Colonic mucosa (tissue), 4 donors: ENCODE measurements around the gene FOSL1. TPM values are rescaled to one million over a fixed set of nuclear protein-coding genes. Genes with fewer than 3 reads are reported as not detected.

ENCODE experiments used
- DNase-seq: peaks from one replicate; pipeline ENCODE4 v3.0.0-alpha.2; 2020
- H3K27ac ChIP-seq: fragments of 200-600 bp; one replicate; pipeline ENCODE4 v1.8.0; 2021
- H3K27me3 ChIP-seq: fragments of 200-600 bp; one replicate; pipeline ENCODE4 v1.8.0; 2021
- H3K36me3 ChIP-seq: fragments of 200-600 bp; one replicate; pipeline ENCODE4 v1.8.0; 2021
- H3K4me1 ChIP-seq: fragments of 200-600 bp; one replicate; pipeline ENCODE4 v1.8.0; 2021; ENCODE audit warnings: mild to moderate bottlenecking
- H3K4me3 ChIP-seq: fragments of 200-600 bp; one replicate; pipeline ENCODE4 v1.8.0; 2021
- H3K9ac ChIP-seq, 2 donors: one replicate each; pipeline ENCODE4 v1.7.0; 2013; ENCODE audit warnings: control low read depth in 2 of 2, low read depth in 2 of 2, low read length in 2 of 2
- H3K9me3 ChIP-seq: fragments of 200-600 bp; one replicate; pipeline ENCODE4 v1.8.0; 2021
- intact Hi-C: fragments of 100-400 bp; cut with DNase I; formaldehyde crosslinking; loops from one replicate; pipeline ENCODE4 v1.14.1; 2022
- total RNA-seq, 2 donors: library from RNA; stranded (reverse); fragmentation: NEBNext Ultra II Directional in 1 of 2; extraction: Animal tissue kit (Norgen Biotek cat#: 25700) in 1 of 2; gene quantifications; one replicate each; pipeline ENCODE4 v1.2.1, GENCODE V29; 2021
- TF ChIP-seq, protein P1 (sequence below): fragments of 200-600 bp; IDR thresholded peaks from one replicate; pipeline ENCODE4 v1.8.0; 2022; ENCODE audit warnings: antibody characterized with exemption, mild to moderate bottlenecking
- donor health status: healthy.
- donor health status: DM: no; HTN: no; CAD: no.
- donor health status: DM: no; HTN: no; CAD: no.

The FOSL1 gene
- total RNA-seq, 2 donors from 2014 or later = 0.84 to 4.2 TPM

DNA sequence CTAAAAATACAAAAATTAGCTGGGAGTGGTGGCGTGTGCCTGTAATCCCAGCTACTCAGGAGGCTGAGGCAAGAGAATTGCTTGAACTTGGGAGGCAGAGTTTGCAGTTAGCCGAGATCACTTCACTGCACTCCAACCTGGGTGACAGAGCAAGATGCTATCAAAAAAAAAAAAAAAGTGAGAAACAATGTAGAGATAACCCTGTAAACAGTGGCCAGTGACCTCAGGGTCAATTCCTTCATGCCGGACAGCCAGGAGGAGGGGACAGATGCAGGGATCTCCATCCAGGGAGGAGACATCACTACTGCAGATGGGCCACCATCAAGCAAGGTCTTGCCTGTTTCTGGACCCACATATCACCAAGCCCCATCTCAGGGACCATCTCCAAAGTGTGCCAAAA is 52.4 kb downstream of the FOSL1 start:
- Histone ChIP-seq H3K27me3 (no peaks in the 10 kb centered on the region), H3K27ac (no peak overlapping the region), H3K9ac (no peak overlapping the region), H3K4me3 (no peak overlapping the region), H3K9me3 (no peaks in the 10 kb centered on the region), H3K4me1 (peaks cover 4% of the 10 kb centered on the region), H3K36me3 (peaks cover 4% of the 10 kb centered on the region)
- intact Hi-C loops = no loop called here
- TF ChIP-seq, protein P1, sequence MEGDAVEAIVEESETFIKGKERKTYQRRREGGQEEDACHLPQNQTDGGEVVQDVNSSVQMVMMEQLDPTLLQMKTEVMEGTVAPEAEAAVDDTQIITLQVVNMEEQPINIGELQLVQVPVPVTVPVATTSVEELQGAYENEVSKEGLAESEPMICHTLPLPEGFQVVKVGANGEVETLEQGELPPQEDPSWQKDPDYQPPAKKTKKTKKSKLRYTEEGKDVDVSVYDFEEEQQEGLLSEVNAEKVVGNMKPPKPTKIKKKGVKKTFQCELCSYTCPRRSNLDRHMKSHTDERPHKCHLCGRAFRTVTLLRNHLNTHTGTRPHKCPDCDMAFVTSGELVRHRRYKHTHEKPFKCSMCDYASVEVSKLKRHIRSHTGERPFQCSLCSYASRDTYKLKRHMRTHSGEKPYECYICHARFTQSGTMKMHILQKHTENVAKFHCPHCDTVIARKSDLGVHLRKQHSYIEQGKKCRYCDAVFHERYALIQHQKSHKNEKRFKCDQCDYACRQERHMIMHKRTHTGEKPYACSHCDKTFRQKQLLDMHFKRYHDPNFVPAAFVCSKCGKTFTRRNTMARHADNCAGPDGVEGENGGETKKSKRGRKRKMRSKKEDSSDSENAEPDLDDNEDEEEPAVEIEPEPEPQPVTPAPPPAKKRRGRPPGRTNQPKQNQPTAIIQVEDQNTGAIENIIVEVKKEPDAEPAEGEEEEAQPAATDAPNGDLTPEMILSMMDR = no peak
- no peak for DNase-seq

GRCh38 chr11:65844231-65844872 is 55.8 kb downstream of the FOSL1 start:
- H3K9me3 ChIP-seq = no peaks in the 10 kb centered on the region
- H3K27ac ChIP-seq = peak overlapping the region; percentile 41
- DNase-seq = peak; percentile 58
- no peak overlapping the region for H3K9ac ChIP-seq
- H3K4me3 ChIP-seq = no peak overlapping the region
- no peaks in the 10 kb centered on the region for H3K36me3 ChIP-seq
- H3K27me3 ChIP-seq = no peaks in the 10 kb centered on the region
- intact Hi-C loops = no loop called here
- H3K4me1 ChIP-seq = no peaks in the 10 kb centered on the region
- TF ChIP-seq, protein P1 = no peak

DNA sequence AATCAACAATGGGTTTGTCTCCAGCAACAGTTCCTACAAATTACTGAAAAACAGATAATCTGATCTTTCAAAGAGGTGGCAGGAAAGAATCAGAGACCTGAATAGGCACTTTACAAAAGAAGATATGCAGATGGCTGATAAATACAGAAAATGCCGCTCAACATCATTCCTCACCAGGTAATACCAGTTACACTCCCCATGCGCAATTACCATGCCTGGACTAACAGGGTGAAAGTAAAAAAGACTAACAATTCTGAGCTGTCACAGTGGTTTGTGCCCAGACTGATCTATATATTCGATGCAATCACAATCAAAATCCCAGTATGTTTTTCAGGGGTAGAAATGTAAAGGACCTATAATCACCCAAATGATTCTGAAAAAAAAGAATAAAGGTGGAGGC is 56.4 kb downstream of the FOSL1 start:
- TF ChIP-seq, protein P1 = no peak
- no peak overlapping the region for H3K27ac ChIP-seq
- no peaks in the 10 kb centered on the region for H3K4me1 ChIP-seq
- intact Hi-C loops = no loop called here
- H3K4me3 ChIP-seq = no peak overlapping the region
- no peak for DNase-seq
- no peak overlapping the region for H3K9ac ChIP-seq
- H3K27me3 ChIP-seq = no peaks in the 10 kb centered on the region
- H3K9me3 ChIP-seq = no peaks in the 10 kb centered on the region
- H3K36me3 ChIP-seq = no peaks in the 10 kb centered on the region

GRCh38 chr11:65842144-65842543 is 58.0 kb downstream of the FOSL1 start:
- H3K9me3 ChIP-seq = no peaks in the 10 kb centered on the region
- intact Hi-C loops = no loop called here
- no peak overlapping the region for H3K27ac ChIP-seq
- no peak for DNase-seq
- H3K27me3 ChIP-seq = no peaks in the 10 kb centered on the region
- TF ChIP-seq, protein P1 = no peak
- H3K4me3 ChIP-seq = no peak overlapping the region
- H3K4me1 ChIP-seq = no peaks in the 10 kb centered on the region
- H3K36me3 ChIP-seq = no peaks in the 10 kb centered on the region
- no peak overlapping the region for H3K9ac ChIP-seq

Other genes starting within 250 kb of the FOSL1 start
- 10 to 100 TPM; 58.7 to 68.3 TPM for gene RELA, start 237.5 kb downstream of the FOSL1 start, total RNA-seq
- 10 to 100 TPM; 65.3 to 83.4 TPM for gene KAT5, start 188.1 kb downstream of the FOSL1 start, total RNA-seq
- 10 to 100 TPM; 26.1 to 58.1 TPM for gene RNASEH2C, start 179.6 kb downstream of the FOSL1 start, total RNA-seq
- gene AP5B1, start 119.4 kb downstream of the FOSL1 start, total RNA-seq = 10 to 100 TPM; 17.6 to 20.1 TPM
- 10 to 100 TPM; 29.0 to 32.9 TPM for gene OVOL1, start 113.3 kb downstream of the FOSL1 start, total RNA-seq
- gene SNX32, start 66.4 kb downstream of the FOSL1 start, total RNA-seq = 1 to 10 TPM; 1.6 to 1.9 TPM
- 1,000 to 10,000 TPM; 1,832 to 1,932 TPM for gene CFL1, start 42.2 kb downstream of the FOSL1 start, total RNA-seq
- gene MUS81, start 40.0 kb downstream of the FOSL1 start, total RNA-seq = 10 to 100 TPM; 47.2 to 62.5 TPM
- 10 to 100 TPM in 1 of 2 donors, 1 to 10 TPM in 1; 9.6 to 22.5 TPM for gene EFEMP2, start 27.6 kb downstream of the FOSL1 start, total RNA-seq
- gene CTSW, start 20.6 kb downstream of the FOSL1 start, total RNA-seq = 1 to 10 TPM; 1.2 TPM
- gene FIBP, start 11.9 kb downstream of the FOSL1 start, total RNA-seq = 10 to 100 TPM; 41.9 to 53.5 TPM
- gene CCDC85B, start 9.7 kb downstream of the FOSL1 start, total RNA-seq = 10 to 100 TPM; 11.2 to 16.3 TPM
- 10 to 100 TPM; 26.6 to 29.0 TPM for gene C11orf68, start 18.7 kb upstream of the FOSL1 start, total RNA-seq
- gene DRAP1, start 19.0 kb upstream of the FOSL1 start, total RNA-seq = 10 to 100 TPM; 53.4 to 91.5 TPM
- not detected for gene TSGA10IP, start 45.1 kb upstream of the FOSL1 start, total RNA-seq
- gene SART1, start 61.3 kb upstream of the FOSL1 start, total RNA-seq = 10 to 100 TPM; 40.0 to 50.9 TPM
- gene EIF1AD, start 101.8 kb upstream of the FOSL1 start, total RNA-seq = 10 to 100 TPM; 27.8 to 32.8 TPM
- 100 to 1,000 TPM; 128 to 231 TPM for gene BANF1, start 102.1 kb upstream of the FOSL1 start, total RNA-seq
- not detected for gene CST6, start 111.6 kb upstream of the FOSL1 start, total RNA-seq
- under 1 TPM in 1 of 2 donors, not detected in 1; 0.35 TPM for gene CATSPER1, start 126.1 kb upstream of the FOSL1 start, total RNA-seq
- gene GAL3ST3, start 148.8 kb upstream of the FOSL1 start, total RNA-seq = not detected
- 100 to 1,000 TPM; 139 to 196 TPM for gene SF3B2, start 152.0 kb upstream of the FOSL1 start, total RNA-seq
- 10 to 100 TPM; 10.1 to 20.9 TPM for gene PACS1, start 169.9 kb upstream of the FOSL1 start, total RNA-seq